Measurements from ENCODE around the gene DNASE2B.

DNA sequence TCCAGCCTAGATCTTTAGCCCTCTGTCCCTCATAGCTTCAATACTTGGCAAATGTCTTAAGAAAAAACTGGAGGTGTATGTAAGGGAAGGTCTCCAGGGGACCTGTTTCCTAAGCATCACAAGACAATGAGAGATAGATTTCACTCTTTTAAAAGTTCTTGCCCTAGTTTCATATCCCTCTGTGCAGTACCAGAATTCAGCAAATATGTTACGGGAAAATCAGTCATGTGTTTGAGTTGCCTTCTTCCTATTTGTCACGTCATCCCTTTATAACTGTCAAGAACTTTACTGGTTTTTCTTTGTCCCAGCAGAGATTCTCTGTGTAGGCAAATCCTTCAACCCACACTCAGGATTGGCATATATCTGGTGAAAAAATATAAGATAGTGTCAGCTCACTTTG, 32.3 kb downstream of the DNASE2B start:
- TF ChIP-seq, protein P1, sequence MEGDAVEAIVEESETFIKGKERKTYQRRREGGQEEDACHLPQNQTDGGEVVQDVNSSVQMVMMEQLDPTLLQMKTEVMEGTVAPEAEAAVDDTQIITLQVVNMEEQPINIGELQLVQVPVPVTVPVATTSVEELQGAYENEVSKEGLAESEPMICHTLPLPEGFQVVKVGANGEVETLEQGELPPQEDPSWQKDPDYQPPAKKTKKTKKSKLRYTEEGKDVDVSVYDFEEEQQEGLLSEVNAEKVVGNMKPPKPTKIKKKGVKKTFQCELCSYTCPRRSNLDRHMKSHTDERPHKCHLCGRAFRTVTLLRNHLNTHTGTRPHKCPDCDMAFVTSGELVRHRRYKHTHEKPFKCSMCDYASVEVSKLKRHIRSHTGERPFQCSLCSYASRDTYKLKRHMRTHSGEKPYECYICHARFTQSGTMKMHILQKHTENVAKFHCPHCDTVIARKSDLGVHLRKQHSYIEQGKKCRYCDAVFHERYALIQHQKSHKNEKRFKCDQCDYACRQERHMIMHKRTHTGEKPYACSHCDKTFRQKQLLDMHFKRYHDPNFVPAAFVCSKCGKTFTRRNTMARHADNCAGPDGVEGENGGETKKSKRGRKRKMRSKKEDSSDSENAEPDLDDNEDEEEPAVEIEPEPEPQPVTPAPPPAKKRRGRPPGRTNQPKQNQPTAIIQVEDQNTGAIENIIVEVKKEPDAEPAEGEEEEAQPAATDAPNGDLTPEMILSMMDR (IDR thresholded peaks at IDR 0.05), result no peak
- no peak for TF ChIP-seq EP300 (IDR thresholded peaks at IDR 0.05)

All from ovary (tissue), 3 donors.